ENCODE data around the gene DNAJA2. TPM values are rescaled to one million over a fixed set of nuclear protein-coding genes. Genes with fewer than 3 reads are reported as not detected.

The DNAJA2 gene
- total RNA-seq, 1 donor from 2014 or later = 63.4 TPM

DNA sequence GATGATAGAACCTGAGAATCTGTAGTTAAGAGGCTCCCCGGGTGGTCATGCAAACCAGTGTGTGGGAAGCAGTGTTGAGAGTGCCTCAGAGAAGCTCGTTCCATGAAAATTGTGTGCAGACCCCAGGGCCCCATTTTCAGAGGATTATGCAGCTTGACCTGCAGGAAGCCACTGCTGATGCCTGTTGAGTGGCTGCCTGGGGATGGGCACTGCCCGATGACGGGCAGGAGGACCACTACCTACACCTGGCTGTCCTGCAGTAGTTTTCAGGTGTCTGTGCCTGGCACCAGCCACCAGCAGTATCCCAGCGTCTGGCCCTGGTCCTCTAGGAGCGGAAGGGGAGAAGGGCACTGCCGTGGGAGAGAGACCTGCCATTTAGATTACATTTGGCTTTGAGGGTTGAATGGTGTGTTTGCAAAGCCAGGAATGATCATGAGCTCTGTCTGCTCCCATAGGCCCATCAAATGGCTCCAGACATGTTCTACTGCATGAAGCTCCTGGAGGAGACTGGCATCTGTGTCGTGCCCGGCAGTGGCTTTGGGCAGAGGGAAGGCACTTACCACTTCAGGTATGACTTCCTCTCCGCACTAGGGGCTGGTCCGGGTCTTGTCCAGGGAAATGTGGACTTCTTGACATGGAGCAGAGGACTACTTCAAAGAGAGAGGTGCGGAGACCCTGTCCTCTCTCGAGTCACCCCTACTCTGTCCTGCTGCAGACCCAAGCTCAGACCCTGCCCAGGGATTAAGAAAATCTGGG, 46.8 kb downstream of the DNAJA2 start:
- no peak for DNase-seq (ENCODE audit: extremely low spot score, unreplicated experiment)
- Mint-ChIP-seq H3K36me3 (peaks cover 11% of the 10 kb centered on the region), H3K27me3 (no peaks in the 10 kb centered on the region), H3K4me1 (ENCODE audit: unreplicated experiment) (no peaks in the 10 kb centered on the region), H3K27ac (no peak overlapping the region), H3K9me3 (no peaks in the 10 kb centered on the region), H3K4me3 (no peak overlapping the region)
- TF ChIP-seq, protein P1, sequence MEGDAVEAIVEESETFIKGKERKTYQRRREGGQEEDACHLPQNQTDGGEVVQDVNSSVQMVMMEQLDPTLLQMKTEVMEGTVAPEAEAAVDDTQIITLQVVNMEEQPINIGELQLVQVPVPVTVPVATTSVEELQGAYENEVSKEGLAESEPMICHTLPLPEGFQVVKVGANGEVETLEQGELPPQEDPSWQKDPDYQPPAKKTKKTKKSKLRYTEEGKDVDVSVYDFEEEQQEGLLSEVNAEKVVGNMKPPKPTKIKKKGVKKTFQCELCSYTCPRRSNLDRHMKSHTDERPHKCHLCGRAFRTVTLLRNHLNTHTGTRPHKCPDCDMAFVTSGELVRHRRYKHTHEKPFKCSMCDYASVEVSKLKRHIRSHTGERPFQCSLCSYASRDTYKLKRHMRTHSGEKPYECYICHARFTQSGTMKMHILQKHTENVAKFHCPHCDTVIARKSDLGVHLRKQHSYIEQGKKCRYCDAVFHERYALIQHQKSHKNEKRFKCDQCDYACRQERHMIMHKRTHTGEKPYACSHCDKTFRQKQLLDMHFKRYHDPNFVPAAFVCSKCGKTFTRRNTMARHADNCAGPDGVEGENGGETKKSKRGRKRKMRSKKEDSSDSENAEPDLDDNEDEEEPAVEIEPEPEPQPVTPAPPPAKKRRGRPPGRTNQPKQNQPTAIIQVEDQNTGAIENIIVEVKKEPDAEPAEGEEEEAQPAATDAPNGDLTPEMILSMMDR (conservative IDR thresholded peaks at IDR 0.05) = no peak

GRCh38 chr16:46924402-46924801, 49.1 kb downstream of the DNAJA2 start:
- no peaks in the 10 kb centered on the region for H3K9me3 Mint-ChIP-seq
- H3K36me3 Mint-ChIP-seq = peaks cover 17% of the 10 kb centered on the region
- no peaks in the 10 kb centered on the region for H3K27me3 Mint-ChIP-seq
- DNase-seq (ENCODE audit: extremely low spot score, unreplicated experiment) = no peak
- H3K4me1 Mint-ChIP-seq (ENCODE audit: unreplicated experiment) = peaks cover 13% of the 10 kb centered on the region
- TF ChIP-seq, protein P1 (conservative IDR thresholded peaks at IDR 0.05) = no peak
- no peak overlapping the region for H3K27ac Mint-ChIP-seq
- no peak overlapping the region for H3K4me3 Mint-ChIP-seq

- Mint-ChIP-seq H3K4me1 (ENCODE audit: unreplicated experiment) (peaks cover 20% of the 10 kb centered on the region), H3K36me3 (peaks cover 14% of the 10 kb centered on the region), H3K4me3 (no peak overlapping the region), H3K27ac (no peak overlapping the region), H3K27me3 (no peaks in the 10 kb centered on the region), H3K9me3 (no peaks in the 10 kb centered on the region)
- TF ChIP-seq, protein P1 (conservative IDR thresholded peaks at IDR 0.05) = no peak
- no peak for DNase-seq (ENCODE audit: extremely low spot score, unreplicated experiment)
These were observed 49.8 kb downstream of the DNAJA2 start for GRCh38 chr16:46923513-46924295.

- Mint-ChIP-seq H3K4me1 (ENCODE audit: unreplicated experiment) (peaks cover 24% of the 10 kb centered on the region), H3K9me3 (no peaks in the 10 kb centered on the region), H3K27ac (no peak overlapping the region), H3K4me3 (no peak overlapping the region), H3K27me3 (no peaks in the 10 kb centered on the region), H3K36me3 (peaks cover 18% of the 10 kb centered on the region)
- DNase-seq (ENCODE audit: extremely low spot score, unreplicated experiment) = no peak
- TF ChIP-seq, protein P1 (conservative IDR thresholded peaks at IDR 0.05) = no peak
These were observed 51.2 kb downstream of the DNAJA2 start for GRCh38 chr16:46922239-46922638.

DNA sequence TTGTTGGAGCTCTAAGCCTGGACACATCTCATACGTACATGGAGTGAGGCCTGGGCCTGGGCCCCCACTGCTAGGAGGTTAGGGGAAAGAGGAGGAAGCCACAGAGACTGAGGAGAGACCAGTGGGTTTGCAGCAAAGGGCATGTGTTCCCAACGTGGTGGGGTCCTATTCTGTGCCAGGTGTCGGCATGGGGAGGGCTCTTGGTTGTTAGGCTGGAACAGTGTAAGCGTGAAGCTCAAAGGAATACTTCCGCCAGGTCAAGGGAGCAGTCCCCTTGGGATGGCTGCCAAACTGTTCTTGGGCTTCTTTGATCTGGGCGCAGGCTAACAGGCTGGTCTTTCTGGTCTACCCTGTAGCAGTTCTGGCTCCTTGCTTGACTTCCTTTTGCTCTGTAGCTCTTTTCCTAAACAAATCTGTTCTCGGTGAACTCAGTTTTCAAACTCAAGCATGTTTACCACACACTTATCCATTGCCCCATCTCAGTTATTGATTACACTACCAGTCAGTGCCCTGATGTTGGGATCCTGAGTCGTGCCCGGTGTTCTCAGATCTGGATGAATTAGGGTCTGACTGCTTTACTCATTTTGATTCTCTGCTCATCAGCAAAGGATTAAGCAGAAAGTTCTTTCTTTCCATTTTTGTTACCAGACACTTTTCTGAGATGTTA, 52.9 kb downstream of the DNAJA2 start:
- Mint-ChIP-seq H3K4me1 (ENCODE audit: unreplicated experiment) (peaks cover 24% of the 10 kb centered on the region), H3K27me3 (no peaks in the 10 kb centered on the region), H3K36me3 (peaks cover 22% of the 10 kb centered on the region), H3K27ac (peak overlapping the region; percentile 60), H3K9me3 (no peaks in the 10 kb centered on the region), H3K4me3 (no peak overlapping the region)
- TF ChIP-seq, protein P1 (conservative IDR thresholded peaks at IDR 0.05) = no peak
- no peak for DNase-seq (ENCODE audit: extremely low spot score, unreplicated experiment)
